ENCODE data around the gene IGFN1. TPM values are rescaled to one million over a fixed set of nuclear protein-coding genes. Genes with fewer than 3 reads are reported as not detected.
A peak's percentile ranks its signal among the peaks of the same experiment; 100 is the strongest.

IGFN1 gene
- total RNA-seq, 1 experiment from 2014 or later, result not detected

- whole genome bisulfite sequencing (ENCODE audit: extremely low coverage, insufficient read length, low lambda C conversion rate), result no CpG with 5 or more reads among the region's 3 CpGs
Measured at GRCh38 chr1:201185123-201185453, 5.5 kb upstream of the IGFN1 start.

More at GRCh38 chr1:201185123-201185453, 5.5 kb upstream of the IGFN1 start:
- Histone ChIP-seq H2BK12ac (ENCODE audit: insufficient read length, low read depth, low read length) (no peak overlapping the region), H2AFZ (ENCODE audit: low read length) (no peak overlapping the region), H3K9ac (ENCODE audit: extremely low read depth, insufficient read length, low read length) (no peak overlapping the region), H3K4ac (ENCODE audit: low read depth, low read length) (no peak overlapping the region), H3K56ac (ENCODE audit: insufficient read length, low read depth, low read length) (no peak overlapping the region), H3K23ac (ENCODE audit: insufficient read length, low read depth, low read length) (no peak overlapping the region), H4K5ac (ENCODE audit: insufficient read length, low read depth, low read length) (no peak overlapping the region), H3K27me3 (ENCODE audit: insufficient read depth, low read length) (no peaks in the 10 kb centered on the region), H2AK5ac (ENCODE audit: insufficient read length, low read length) (no peak overlapping the region), H4K20me1 (ENCODE audit: control insufficient read depth, insufficient read depth, insufficient read length) (no peaks in the 10 kb centered on the region), H3K9me3 (ENCODE audit: control insufficient read depth, low read depth, low read length) (no peaks in the 10 kb centered on the region), H2BK15ac (ENCODE audit: low read depth, low read length) (no peak overlapping the region), H3K23me2 (ENCODE audit: insufficient read length, low read depth, low read length, poor library complexity, severe bottlenecking) (no peaks in the 10 kb centered on the region), H2BK5ac (ENCODE audit: insufficient read length, low read length) (no peak overlapping the region), H3K18ac (ENCODE audit: insufficient read length, low read depth, low read length) (no peak overlapping the region), H2BK20ac (ENCODE audit: low read depth, low read length, poor library complexity, severe bottlenecking) (no peak overlapping the region), H3K79me1 (ENCODE audit: insufficient read depth, low read depth, low read length, poor library complexity, severe bottlenecking) (no peaks in the 10 kb centered on the region), H3K27ac (ENCODE audit: insufficient read length, low read depth, low read length) (no peak overlapping the region), H3T11ph (ENCODE audit: low read length) (no peak overlapping the region), H4K8ac (replicated peaks; ENCODE audit: insufficient read length, low read depth, low read length) (no peak overlapping the region), H3K79me2 (ENCODE audit: insufficient read depth, low read length) (no peaks in the 10 kb centered on the region), H3K4me1 (ENCODE audit: insufficient read depth, low read length) (no peaks in the 10 kb centered on the region), H3K14ac (ENCODE audit: insufficient read depth, low read length) (no peak overlapping the region), H2BK120ac (ENCODE audit: low read depth, low read length, poor library complexity, severe bottlenecking) (no peak overlapping the region), H4K91ac (ENCODE audit: insufficient read length, low read depth, low read length) (no peak overlapping the region), H3K4me2 (ENCODE audit: insufficient read depth, insufficient read length, low read length) (no peak overlapping the region)
- no peak for DNase-seq
- H3K27me3 Mint-ChIP-seq (ENCODE audit: low read depth), result peaks cover 35% of the 10 kb centered on the region
- no peak overlapping the region for H3K4me3 Mint-ChIP-seq
- no peaks in the 10 kb centered on the region for H3K9me3 Mint-ChIP-seq
- H3K4me1 Mint-ChIP-seq, result peaks cover 12 to 15% of the 10 kb centered on the region in 2 experiments
- peak overlapping the region in 1 of 3 experiments; percentile 23; a peak in 1 of 7 replicates for H3K27ac Mint-ChIP-seq
- no peaks in the 10 kb centered on the region for H3K36me3 Mint-ChIP-seq (ENCODE audit: insufficient read depth in 1 of 3, low read depth in 3 of 3)
- TF ChIP-seq CTCF (conservative IDR thresholded peaks at IDR 0.05), result no peak
